ENCODE data around the gene ADSL. TPM values are rescaled to one million over a fixed set of nuclear protein-coding genes. Genes with fewer than 3 reads are reported as not detected.

The ADSL gene
- total and polyA plus RNA-seq, 9 of the 15 experiments (the other 6 are each of a cell fraction or from before 2014, with no cell fraction given) = 112 to 322 (median 146) TPM

GRCh38 chr22:40345271-40345670, 1.0 kb upstream of the ADSL start:
- 58% methylated on average over 3 of the region's 6 CpGs for WGBS (ENCODE audit: insufficient coverage, low coverage, missing lambda C conversion rate)
- peak overlapping the region; percentile 76; the same call in 1 of the 3 replicates for H3K27ac ChIP-seq (ENCODE audit: extremely low read depth, low read depth, low read length)

GRCh38 chr22:40345815-40346184, 500 bp upstream of the ADSL start:
- peak overlapping the region; percentile 86; the same call in 1 of the 2 replicates for H3K4me2 ChIP-seq (ENCODE audit: insufficient read depth, low read length)
- no peaks in the 10 kb centered on the region for H3K9me1 ChIP-seq (ENCODE audit: control insufficient read depth, insufficient read depth, low read length)
- ChIA-PET CTCF (ENCODE audit: low intra/inter-chr PET ratio) (interaction anchor here (0.6 kb wide), 2 partner anchors 109 kb away, joined by 3 to 4 read pairs; no protein-coding TSS in a partner anchor), POLR2A (interaction anchor here (0.6 to 1.6 kb wide), 3 partner anchors 8 to 302 kb away, joined by 3 read pairs; no protein-coding TSS in a partner anchor)
- peak; percentile 22 to 55 (median 34) for DNase-seq (ENCODE audit: extremely low read depth in 1 of 4, low spot score in 3 of 4)
- in situ Hi-C loops (cut with MboI) = no loop called here
- no peaks in the 10 kb centered on the region for H3K27me3 ChIP-seq (ENCODE audit: control insufficient read depth in 2 of 2, insufficient read depth in 2 of 2, low read length in 2 of 2)
- intact Hi-C loops (cut with micrococcal nuclease) = loop anchor here (5.0 to 10.0 kb wide), 3 partner anchors 168 to 801 kb away; partner anchors contain the start of gene TNRC6B
- ATAC-seq = peak; percentile 58
- H3K36me3 ChIP-seq (ENCODE audit: control insufficient read depth, insufficient read depth, low read length) = peaks cover 32% of the 10 kb centered on the region
- TSS peak; percentile 92 for BruUV-seq (replicated peaks)
- peak overlapping the region; percentile 73 to 94 for H3K9ac ChIP-seq (ENCODE audit: insufficient read depth in 1 of 2, low read depth in 2 of 2, low read length in 2 of 2)
- peak overlapping the region; percentile 76 for H3K27ac ChIP-seq (ENCODE audit: extremely low read depth, low read depth, low read length)
- H2AFZ ChIP-seq (ENCODE audit: low read depth, low read length) = peak overlapping the region; percentile 89
- no peaks in the 10 kb centered on the region for H3K9me3 ChIP-seq (replicated peaks; ENCODE audit: control insufficient read depth, insufficient read depth, low read depth, low read length)
- H3K79me2 ChIP-seq (ENCODE audit: control insufficient read depth, insufficient read depth, low read length) = peaks cover 37% of the 10 kb centered on the region
- H3K4me3 ChIP-seq = peak overlapping the region; percentile 73
- peaks cover 5 to 11% of the 10 kb centered on the region in 2 experiments for H3K4me1 ChIP-seq (replicated peaks in 1 of 2; ENCODE audit: control insufficient read depth in 2 of 2, insufficient read depth in 2 of 2, low read length in 2 of 2)
- FAIRE-seq = no peak
- WGBS (ENCODE audit: insufficient coverage, low coverage, missing lambda C conversion rate) = 0% methylated on average over 17 of the region's 20 CpGs
- H4K20me1 ChIP-seq (replicated peaks; ENCODE audit: control insufficient read depth, insufficient read depth, low read length) = no peaks in the 10 kb centered on the region
- TF ChIP-seq, protein P1, sequence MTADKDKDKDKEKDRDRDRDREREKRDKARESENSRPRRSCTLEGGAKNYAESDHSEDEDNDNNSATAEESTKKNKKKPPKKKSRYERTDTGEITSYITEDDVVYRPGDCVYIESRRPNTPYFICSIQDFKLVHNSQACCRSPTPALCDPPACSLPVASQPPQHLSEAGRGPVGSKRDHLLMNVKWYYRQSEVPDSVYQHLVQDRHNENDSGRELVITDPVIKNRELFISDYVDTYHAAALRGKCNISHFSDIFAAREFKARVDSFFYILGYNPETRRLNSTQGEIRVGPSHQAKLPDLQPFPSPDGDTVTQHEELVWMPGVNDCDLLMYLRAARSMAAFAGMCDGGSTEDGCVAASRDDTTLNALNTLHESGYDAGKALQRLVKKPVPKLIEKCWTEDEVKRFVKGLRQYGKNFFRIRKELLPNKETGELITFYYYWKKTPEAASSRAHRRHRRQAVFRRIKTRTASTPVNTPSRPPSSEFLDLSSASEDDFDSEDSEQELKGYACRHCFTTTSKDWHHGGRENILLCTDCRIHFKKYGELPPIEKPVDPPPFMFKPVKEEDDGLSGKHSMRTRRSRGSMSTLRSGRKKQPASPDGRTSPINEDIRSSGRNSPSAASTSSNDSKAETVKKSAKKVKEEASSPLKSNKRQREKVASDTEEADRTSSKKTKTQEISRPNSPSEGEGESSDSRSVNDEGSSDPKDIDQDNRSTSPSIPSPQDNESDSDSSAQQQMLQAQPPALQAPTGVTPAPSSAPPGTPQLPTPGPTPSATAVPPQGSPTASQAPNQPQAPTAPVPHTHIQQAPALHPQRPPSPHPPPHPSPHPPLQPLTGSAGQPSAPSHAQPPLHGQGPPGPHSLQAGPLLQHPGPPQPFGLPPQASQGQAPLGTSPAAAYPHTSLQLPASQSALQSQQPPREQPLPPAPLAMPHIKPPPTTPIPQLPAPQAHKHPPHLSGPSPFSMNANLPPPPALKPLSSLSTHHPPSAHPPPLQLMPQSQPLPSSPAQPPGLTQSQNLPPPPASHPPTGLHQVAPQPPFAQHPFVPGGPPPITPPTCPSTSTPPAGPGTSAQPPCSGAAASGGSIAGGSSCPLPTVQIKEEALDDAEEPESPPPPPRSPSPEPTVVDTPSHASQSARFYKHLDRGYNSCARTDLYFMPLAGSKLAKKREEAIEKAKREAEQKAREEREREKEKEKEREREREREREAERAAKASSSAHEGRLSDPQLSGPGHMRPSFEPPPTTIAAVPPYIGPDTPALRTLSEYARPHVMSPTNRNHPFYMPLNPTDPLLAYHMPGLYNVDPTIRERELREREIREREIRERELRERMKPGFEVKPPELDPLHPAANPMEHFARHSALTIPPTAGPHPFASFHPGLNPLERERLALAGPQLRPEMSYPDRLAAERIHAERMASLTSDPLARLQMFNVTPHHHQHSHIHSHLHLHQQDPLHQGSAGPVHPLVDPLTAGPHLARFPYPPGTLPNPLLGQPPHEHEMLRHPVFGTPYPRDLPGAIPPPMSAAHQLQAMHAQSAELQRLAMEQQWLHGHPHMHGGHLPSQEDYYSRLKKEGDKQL (CRISPR knock-in tag; IDR thresholded peaks at IDR 0.05; ENCODE audit: borderline replicate concordance) = no peak
- TF ChIP-seq POLR2AphosphoS2 (IDR thresholded peaks at IDR 0.05; ENCODE audit: low read length) (no peak), NCOA6 (IDR thresholded peaks at IDR 0.05) (no peak), SRSF9 (IDR thresholded peaks at IDR 0.05; ENCODE audit: borderline replicate concordance, low read depth, low read length) (no peak), SRSF1 (IDR thresholded peaks at IDR 0.05; ENCODE audit: low read depth, low read length) (no peak)

More at GRCh38 chr22:40345271-40345670, 1.0 kb upstream of the ADSL start:
- TF ChIP-seq RBBP5 (IDR thresholded peaks at IDR 0.05; ENCODE audit: borderline replicate concordance, insufficient read depth, low read length, poor library complexity, severe bottlenecking) (no peak), RBM17 (IDR thresholded peaks at IDR 0.05; ENCODE audit: borderline replicate concordance, low read depth, low read length) (no peak), ZNF445 (CRISPR knock-in tag; IDR thresholded peaks at IDR 0.05; ENCODE audit: low read depth) (no peak), ZNF583 (CRISPR knock-in tag; IDR thresholded peaks at IDR 0.05) (no peak), RBM25 (IDR thresholded peaks at IDR 0.05; ENCODE audit: low read depth, low read length, severe bottlenecking) (peak; percentile 20)
- Histone ChIP-seq H3K9me1 (ENCODE audit: control insufficient read depth, insufficient read depth, low read length) (no peaks in the 10 kb centered on the region), H3K9me3 (replicated peaks; ENCODE audit: control insufficient read depth, insufficient read depth, low read depth, low read length) (no peaks in the 10 kb centered on the region), H3K9ac (ENCODE audit: insufficient read depth in 1 of 2, low read depth in 2 of 2, low read length in 2 of 2) (peak overlapping the region; percentile 73 to 94; a peak in 3 of 4 replicates), H4K20me1 (replicated peaks; ENCODE audit: control insufficient read depth, insufficient read depth, low read length) (no peaks in the 10 kb centered on the region), H3K4me3 (peak overlapping the region; percentile 73; the same call in 1 of the 2 replicates), H3K4me2 (ENCODE audit: insufficient read depth, low read length) (no peak overlapping the region), H3K27me3 (ENCODE audit: control insufficient read depth in 2 of 2, insufficient read depth in 2 of 2, low read length in 2 of 2) (no peaks in the 10 kb centered on the region), H3K79me2 (ENCODE audit: control insufficient read depth, insufficient read depth, low read length) (peaks cover 37% of the 10 kb centered on the region), H3K4me1 (replicated peaks in 1 of 2; ENCODE audit: control insufficient read depth in 2 of 2, insufficient read depth in 2 of 2, low read length in 2 of 2) (peaks cover 5 to 11% of the 10 kb centered on the region in 2 experiments), H3K36me3 (ENCODE audit: control insufficient read depth, insufficient read depth, low read length) (peaks cover 26% of the 10 kb centered on the region), H2AFZ (ENCODE audit: low read depth, low read length) (no peak overlapping the region; the same call in 1 of the 2 replicates)
- ATAC-seq (no peak), DNase-seq (ENCODE audit: extremely low read depth in 1 of 4, low spot score in 3 of 4) (peak in 1 of 4 experiments; percentile 15), FAIRE-seq (no peak)
- BruUV-seq (replicated peaks) = no TSS peak
- in situ Hi-C loops (cut with MboI) (no loop called here), intact Hi-C loops (cut with micrococcal nuclease) (loop anchor here (5.0 to 10.0 kb wide), 3 partner anchors 168 to 800 kb away; partner anchors contain the start of gene TNRC6B)
- POLR2A ChIA-PET = interaction anchor here (1.2 kb wide), 2 partner anchors 14 to 24 kb away, joined by 3 to 4 read pairs; no protein-coding TSS in a partner anchor
- CTCF ChIA-PET (ENCODE audit: low intra/inter-chr PET ratio) = interaction anchor here (0.6 kb wide), 1 partner anchor 847 kb away, joined by 3 read pairs; no protein-coding TSS in a partner anchor

Data from K562 (cell line).